Rectal smooth muscle tissue (tissue), 1 donor: ENCODE measurements around the gene CSNK2A2.

Experiments used
- H3K27ac ChIP-seq: one replicate; pipeline ENCODE4 v1.7.0; 2013; ENCODE audit warnings: low read depth, low read length, inconsistent platforms
- H3K27me3 ChIP-seq: one replicate; pipeline ENCODE4 v1.7.0; 2013; ENCODE audit warnings: low read length; ENCODE audit not compliant: control insufficient read depth, insufficient read depth
- H3K36me3 ChIP-seq: one replicate; pipeline ENCODE4 v1.7.0; 2013; ENCODE audit warnings: low read length; ENCODE audit not compliant: control insufficient read depth, insufficient read depth
- H3K4me1 ChIP-seq: one replicate; pipeline ENCODE4 v1.7.0; 2013; ENCODE audit warnings: low read length; ENCODE audit not compliant: control insufficient read depth, insufficient read depth
- H3K4me3 ChIP-seq: one replicate; pipeline ENCODE4 v1.7.0; 2013; ENCODE audit warnings: low read length
- H3K9ac ChIP-seq: one replicate; pipeline ENCODE4 v1.7.0; 2013; ENCODE audit warnings: low read length

The CSNK2A2 gene

GRCh38 chr16:58217311-58217925, 19.5 kb upstream of the CSNK2A2 start:
- Histone ChIP-seq H3K9ac (no peak overlapping the region), H3K27me3 (no peaks in the 10 kb centered on the region), H3K4me1 (no peaks in the 10 kb centered on the region), H3K27ac (no peak overlapping the region), H3K36me3 (no peaks in the 10 kb centered on the region), H3K4me3 (no peak overlapping the region)

- no peak overlapping the region for H3K9ac ChIP-seq
- H3K36me3 ChIP-seq, result no peaks in the 10 kb centered on the region
- H3K27ac ChIP-seq, result no peak overlapping the region
- H3K4me1 ChIP-seq, result no peaks in the 10 kb centered on the region
- H3K27me3 ChIP-seq, result no peaks in the 10 kb centered on the region
- no peak overlapping the region for H3K4me3 ChIP-seq
These were observed 15.1 kb upstream of the CSNK2A2 start for GRCh38 chr16:58212824-58213655.

GRCh38 chr16:58211846-58212245, 13.9 kb upstream of the CSNK2A2 start:
- no peak overlapping the region for H3K27ac ChIP-seq
- H3K4me3 ChIP-seq, result no peak overlapping the region
- H3K27me3 ChIP-seq, result no peaks in the 10 kb centered on the region
- H3K36me3 ChIP-seq, result no peaks in the 10 kb centered on the region
- no peak overlapping the region for H3K9ac ChIP-seq
- no peaks in the 10 kb centered on the region for H3K4me1 ChIP-seq

GRCh38 chr16:58211245-58211644, 13.3 kb upstream of the CSNK2A2 start:
- no peaks in the 10 kb centered on the region for H3K36me3 ChIP-seq
- no peak overlapping the region for H3K9ac ChIP-seq
- no peaks in the 10 kb centered on the region for H3K4me1 ChIP-seq
- H3K27me3 ChIP-seq, result no peaks in the 10 kb centered on the region
- no peak overlapping the region for H3K4me3 ChIP-seq
- no peak overlapping the region for H3K27ac ChIP-seq

GRCh38 chr16:58205276-58206036, 7.5 kb upstream of the CSNK2A2 start:
- Histone ChIP-seq H3K36me3 (no peaks in the 10 kb centered on the region), H3K9ac (no peak overlapping the region), H3K4me3 (no peak overlapping the region), H3K4me1 (no peaks in the 10 kb centered on the region), H3K27ac (no peak overlapping the region), H3K27me3 (no peaks in the 10 kb centered on the region)

GRCh38 chr16:58201163-58201562, 3.3 kb upstream of the CSNK2A2 start:
- H3K4me3 ChIP-seq, result no peak overlapping the region
- H3K36me3 ChIP-seq, result no peaks in the 10 kb centered on the region
- H3K9ac ChIP-seq, result no peak overlapping the region
- no peak overlapping the region for H3K27ac ChIP-seq
- peaks cover 7% of the 10 kb centered on the region for H3K4me1 ChIP-seq
- H3K27me3 ChIP-seq, result no peaks in the 10 kb centered on the region

- H3K9ac ChIP-seq, result no peak overlapping the region
- H3K27ac ChIP-seq, result no peak overlapping the region
- no peaks in the 10 kb centered on the region for H3K27me3 ChIP-seq
- peaks cover 7% of the 10 kb centered on the region for H3K4me1 ChIP-seq
- H3K4me3 ChIP-seq, result no peak overlapping the region
- H3K36me3 ChIP-seq, result peaks cover 2% of the 10 kb centered on the region
These were observed 2.3 kb upstream of the CSNK2A2 start for GRCh38 chr16:58200004-58200797.

GRCh38 chr16:58198803-58199411, 1.0 kb upstream of the CSNK2A2 start:
- H3K4me3 ChIP-seq, result peak overlapping the region; percentile 79
- H3K36me3 ChIP-seq, result peaks cover 4% of the 10 kb centered on the region
- H3K4me1 ChIP-seq, result peaks cover 7% of the 10 kb centered on the region
- H3K27me3 ChIP-seq, result no peaks in the 10 kb centered on the region
- no peak overlapping the region for H3K9ac ChIP-seq
- no peak overlapping the region for H3K27ac ChIP-seq

- H3K27me3 ChIP-seq, result no peaks in the 10 kb centered on the region
- H3K4me3 ChIP-seq, result peak overlapping the region; percentile 94
- peak overlapping the region; percentile 74 for H3K9ac ChIP-seq
- H3K36me3 ChIP-seq, result peaks cover 4% of the 10 kb centered on the region
- peaks cover 7% of the 10 kb centered on the region for H3K4me1 ChIP-seq
- no peak overlapping the region for H3K27ac ChIP-seq
These were observed 443 bp downstream of the CSNK2A2 start for GRCh38 chr16:58197314-58198012.

- Histone ChIP-seq H3K36me3 (peaks cover 4% of the 10 kb centered on the region), H3K27me3 (no peaks in the 10 kb centered on the region), H3K4me3 (peak overlapping the region; percentile 94), H3K9ac (peak overlapping the region; percentile 74), H3K4me1 (peaks cover 7% of the 10 kb centered on the region), H3K27ac (no peak overlapping the region)
These were observed 1.0 kb downstream of the CSNK2A2 start for GRCh38 chr16:58196898-58197313.

- H3K4me3 ChIP-seq, result no peak overlapping the region
- H3K9ac ChIP-seq, result no peak overlapping the region
- no peaks in the 10 kb centered on the region for H3K27me3 ChIP-seq
- no peak overlapping the region for H3K27ac ChIP-seq
- peaks cover 7% of the 10 kb centered on the region for H3K36me3 ChIP-seq
- peaks cover 7% of the 10 kb centered on the region for H3K4me1 ChIP-seq
These were observed 2.1 kb downstream of the CSNK2A2 start for GRCh38 chr16:58195771-58196170.
